Activated gamma-delta T cell treated with Interleukin-2 at 50 U/mL for 16 hours (primary cell): ENCODE measurements around the gene OR2L13.
"Not testable (repeated sequence)": the region's sequence is repeated elsewhere in the genome, so short reads cannot be mapped to it uniquely, and the experiment has no call there.

Source experiments
- DNase-seq: peaks from one replicate; pipeline ENCODE4 v3.0.0-alpha.2; 2020

The OR2L13 gene, protein sequence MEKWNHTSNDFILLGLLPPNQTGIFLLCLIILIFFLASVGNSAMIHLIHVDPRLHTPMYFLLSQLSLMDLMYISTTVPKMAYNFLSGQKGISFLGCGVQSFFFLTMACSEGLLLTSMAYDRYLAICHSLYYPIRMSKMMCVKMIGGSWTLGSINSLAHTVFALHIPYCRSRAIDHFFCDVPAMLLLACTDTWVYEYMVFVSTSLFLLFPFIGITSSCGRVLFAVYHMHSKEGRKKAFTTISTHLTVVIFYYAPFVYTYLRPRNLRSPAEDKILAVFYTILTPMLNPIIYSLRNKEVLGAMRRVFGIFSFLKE

DNA sequence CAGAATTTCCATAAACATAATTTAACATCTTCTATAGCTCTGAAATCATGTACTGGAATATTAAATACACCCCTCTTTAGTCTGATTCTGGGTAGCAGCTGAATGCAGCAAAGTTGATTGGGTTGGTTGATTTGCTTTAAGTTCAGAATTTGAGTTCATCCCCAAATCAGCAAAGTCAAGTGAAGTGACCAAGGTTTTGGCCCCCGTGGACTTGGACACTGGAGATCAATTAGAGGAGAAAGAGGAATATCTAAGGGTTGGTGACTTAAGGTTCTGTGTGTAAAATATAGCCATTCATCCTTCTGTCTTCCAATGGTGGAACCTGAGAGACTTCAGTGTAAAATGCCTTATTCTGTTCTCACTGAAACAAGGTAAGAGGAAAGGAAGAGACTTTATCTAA lies at the start of gene OR2L13:
Gene OR2L13, plus strand, starts transcription at position 301 of the 400 bp plus-strand sequence. CDS start 4,192 bp downstream, outside the sequence.
- no peak for DNase-seq

DNA sequence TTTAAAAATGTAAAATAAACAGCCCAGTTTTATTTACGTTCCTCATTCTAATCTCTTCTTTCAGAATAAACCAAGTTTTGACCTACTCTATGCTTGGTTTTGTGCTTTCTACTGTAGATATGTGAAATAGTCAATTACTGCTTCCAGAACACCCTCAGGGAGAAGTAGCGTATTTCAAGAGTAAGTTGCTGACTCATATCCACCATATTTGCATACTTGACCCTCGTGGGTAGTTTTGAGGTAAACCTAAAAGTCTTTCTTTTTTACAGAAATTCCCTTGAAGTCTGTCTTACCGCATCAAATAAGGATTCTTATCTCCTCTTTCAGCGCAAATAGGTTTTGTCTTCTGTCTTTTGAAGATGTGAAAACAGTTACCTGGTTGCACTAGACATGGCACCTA lies 49.8 kb upstream of the OR2L13 start:
- no peak for DNase-seq

DNA sequence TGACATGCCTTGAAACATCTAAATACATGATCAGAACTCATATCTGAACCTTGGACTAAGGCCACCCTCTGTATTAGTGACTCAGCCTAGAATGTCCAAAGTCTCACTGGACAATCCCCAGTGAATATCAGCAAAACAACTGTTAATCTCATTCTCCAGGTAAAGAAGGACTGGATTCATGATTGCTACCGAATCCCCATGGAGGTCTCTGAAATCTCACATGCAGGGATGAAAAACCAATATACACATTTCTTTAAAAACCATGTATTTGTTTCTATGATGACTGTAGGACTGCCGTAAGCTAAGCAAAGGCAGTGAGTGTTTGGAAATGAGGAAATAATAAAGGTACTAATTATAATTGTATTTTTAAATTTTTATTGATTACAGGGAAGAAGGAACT lies 48.4 kb upstream of the OR2L13 start, which contains the start of gene OR2L3:
Gene OR2L3, plus strand, starts transcription at position 301 of the 400 bp plus-strand sequence. CDS start 13,846 bp downstream, outside the sequence.
- no peak for DNase-seq

DNA sequence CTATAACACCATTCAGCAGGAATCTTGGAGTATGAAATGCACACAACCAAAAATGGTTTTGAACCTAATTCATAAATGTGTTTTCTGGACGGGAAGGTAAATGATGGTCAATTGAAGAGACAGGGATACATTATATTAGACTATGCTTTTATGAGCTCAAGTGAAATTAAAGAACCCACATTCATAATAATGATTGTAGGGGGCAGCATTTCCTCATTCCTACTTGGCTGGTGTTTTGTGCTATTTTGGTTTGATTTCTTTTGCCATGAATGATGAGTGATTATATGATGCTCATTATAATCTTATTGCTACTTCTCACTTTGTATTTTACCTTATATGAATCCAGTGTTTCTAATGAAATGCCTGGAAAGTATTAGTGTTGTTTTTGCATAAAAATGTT lies 48.0 kb upstream of the OR2L13 start:
- no peak for DNase-seq

DNA sequence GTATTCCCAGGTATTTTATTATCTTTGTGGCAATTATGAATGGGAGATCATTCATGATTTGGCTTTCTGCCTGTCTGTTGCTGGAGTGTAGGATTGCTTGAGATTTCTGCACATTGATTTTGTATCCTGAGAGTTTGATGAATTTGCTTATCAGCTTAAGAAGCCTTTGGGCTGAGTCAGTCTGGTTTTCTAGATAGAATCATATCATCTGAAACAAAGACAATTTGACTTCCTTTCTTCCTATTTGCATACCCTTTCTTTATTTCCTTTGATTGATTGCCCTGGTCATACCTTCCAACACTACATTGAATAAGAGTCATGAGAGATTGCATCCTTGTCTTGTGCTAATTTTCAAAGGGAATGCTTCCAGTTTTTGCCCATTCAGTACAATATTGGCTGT lies 40.3 kb upstream of the OR2L13 start:
- DNase-seq: no peak

DNA sequence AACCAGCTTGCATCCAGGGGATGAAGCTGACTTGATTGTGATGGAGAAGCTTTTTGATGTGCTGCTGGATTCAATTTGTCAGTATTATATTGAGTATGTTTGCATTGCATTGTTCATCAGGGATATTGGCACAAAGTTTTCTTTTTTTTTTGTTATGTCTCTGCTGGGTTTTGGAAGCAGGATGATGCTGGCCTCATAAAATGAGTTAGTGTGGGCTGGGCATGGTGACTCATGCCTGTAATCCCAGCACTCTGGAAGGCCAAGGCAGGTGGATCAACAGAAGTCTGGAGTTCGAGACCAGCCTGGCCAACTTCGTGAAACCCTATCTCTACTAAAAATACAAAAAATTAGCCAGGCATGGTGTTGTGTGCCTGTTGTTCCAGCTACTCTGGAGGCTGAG lies 39.7 kb upstream of the OR2L13 start:
- DNase-seq: no peak

DNA sequence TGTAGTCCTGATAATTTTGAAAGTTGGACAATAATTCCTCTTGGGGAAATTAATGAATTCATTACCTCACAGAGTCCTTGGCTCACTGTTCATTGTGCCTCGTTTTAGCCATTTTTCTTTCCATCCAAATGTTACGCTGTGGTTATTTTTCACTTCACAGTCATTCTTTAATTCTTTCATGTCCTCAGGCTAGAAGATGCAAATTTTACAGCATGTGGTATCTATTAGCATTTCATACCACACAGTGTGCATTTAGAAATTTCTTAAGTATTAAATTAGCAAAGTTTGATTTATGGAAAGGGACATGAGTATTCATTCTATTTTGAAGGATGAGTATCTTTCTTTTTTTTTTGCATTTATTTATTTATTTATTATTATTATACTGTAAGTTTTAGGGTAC lies 29.9 kb upstream of the OR2L13 start:
- DNase-seq: no peak

DNA sequence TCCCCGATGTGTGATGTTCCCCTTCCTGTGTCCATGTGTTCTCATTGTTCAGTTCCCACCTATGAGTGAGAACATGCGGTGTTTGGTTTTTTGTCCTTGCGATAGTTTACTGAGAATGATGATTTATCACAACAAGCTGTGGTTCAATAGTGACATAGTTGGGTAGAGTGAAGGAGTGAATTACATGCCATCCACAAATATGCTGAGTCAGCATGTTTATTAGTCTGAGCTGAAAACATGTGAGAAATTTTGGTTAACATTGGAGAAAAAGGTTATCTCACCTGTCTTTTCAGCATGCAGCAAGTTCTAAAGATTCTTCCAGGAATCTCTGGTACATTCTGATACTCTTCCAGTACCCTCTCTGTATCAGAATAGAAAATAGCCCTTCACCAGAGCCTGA lies 29.4 kb upstream of the OR2L13 start:
- no peak for DNase-seq

DNA sequence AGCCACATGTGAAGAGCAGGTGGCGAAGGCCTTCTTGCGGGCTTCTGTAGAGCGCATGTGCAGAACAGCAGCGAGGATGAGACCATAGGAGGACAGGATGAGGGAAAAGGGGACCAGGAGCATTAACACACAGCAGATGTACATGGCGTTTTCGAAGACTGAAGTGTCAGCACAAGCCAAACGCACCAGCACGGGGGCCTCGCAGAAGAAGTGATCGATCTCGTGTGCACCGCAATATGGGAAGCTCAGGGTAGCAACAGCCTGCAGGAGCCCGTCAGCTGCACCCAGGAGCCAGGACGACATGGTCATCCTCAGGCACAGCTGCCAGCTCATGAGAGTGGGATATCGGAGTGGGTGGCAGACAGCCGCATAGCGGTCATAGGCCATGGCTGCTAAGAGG lies 11.1 kb upstream of the OR2L13 start:
- DNase-seq: not testable (repeated sequence)

DNA sequence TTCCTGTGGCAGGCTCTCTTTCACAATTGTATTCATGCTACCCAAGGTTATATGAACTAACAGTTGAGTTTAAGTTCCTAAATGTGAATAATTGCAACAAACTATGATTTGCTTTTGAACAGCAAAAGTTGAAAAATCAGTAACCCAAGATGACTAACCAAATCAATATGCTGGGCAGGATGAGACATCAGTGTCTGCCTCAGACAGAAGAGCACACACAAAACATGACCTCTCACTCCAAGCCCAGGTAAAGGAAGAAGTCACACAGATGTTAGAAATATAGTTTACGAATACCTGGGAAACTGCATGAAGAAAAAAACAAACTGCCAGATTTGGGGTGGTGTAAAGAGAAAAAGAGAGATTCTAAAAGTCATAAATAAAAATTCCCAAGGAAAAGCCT lies 3.5 kb downstream of the OR2L13 start:
- no peak for DNase-seq

DNA sequence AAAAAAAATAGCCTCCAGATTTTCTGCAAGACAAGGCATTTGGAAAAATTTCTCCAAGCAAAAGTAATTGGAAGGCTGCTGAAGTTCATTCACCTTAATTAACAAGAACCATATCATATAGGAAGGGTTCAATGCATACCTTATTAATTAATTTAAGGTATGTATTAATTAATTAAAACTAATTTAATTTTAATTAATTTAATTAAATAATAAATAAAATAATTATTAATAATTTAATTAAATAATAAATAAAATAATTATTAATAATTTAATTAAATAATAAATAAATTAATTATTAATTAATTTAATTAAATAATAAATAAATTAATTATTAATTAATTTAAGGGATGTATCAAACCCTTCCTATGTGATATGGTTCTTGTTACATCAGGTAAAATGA lies 7.9 kb downstream of the OR2L13 start:
- no peak for DNase-seq

DNA sequence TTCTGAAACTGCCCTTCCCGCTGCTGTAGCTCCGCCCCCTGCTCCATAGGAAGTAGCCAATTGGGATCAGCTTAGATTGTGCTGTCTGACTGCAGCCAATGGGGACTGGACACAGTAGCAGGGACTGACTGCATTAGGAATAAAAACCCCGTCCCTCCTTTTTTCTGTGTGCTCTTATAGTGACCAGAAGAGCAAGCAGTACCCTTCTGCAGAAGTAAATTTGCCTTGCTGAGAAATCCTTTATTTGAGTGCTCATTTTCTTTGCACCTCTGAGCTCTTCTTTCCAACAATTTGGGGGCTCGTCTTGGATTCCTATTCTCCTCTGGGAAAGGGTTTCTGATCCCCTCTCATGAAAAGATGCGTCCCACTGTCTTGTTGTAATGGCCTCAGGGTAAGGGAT lies 16.2 kb downstream of the OR2L13 start:
- DNase-seq: no peak

DNA sequence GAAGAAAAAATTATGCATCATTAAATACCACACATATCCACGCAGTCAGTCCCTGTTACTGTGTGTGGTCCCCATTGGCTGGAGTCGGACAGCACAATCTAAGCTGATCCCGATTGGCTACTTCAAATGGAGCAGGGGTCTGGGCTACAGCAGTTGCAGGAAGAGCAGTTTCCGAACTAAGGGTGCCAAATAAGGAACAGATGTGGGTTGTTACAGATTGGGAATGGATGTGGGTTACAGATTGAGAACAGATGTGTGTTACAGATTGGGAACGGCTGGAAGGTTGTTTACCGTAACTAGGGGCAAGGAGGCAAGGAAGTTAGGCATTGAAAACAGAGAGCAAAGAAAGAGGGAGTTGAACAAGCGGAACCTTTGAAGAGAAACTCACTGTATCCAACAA lies 19.9 kb downstream of the OR2L13 start:
- DNase-seq: no peak

DNA sequence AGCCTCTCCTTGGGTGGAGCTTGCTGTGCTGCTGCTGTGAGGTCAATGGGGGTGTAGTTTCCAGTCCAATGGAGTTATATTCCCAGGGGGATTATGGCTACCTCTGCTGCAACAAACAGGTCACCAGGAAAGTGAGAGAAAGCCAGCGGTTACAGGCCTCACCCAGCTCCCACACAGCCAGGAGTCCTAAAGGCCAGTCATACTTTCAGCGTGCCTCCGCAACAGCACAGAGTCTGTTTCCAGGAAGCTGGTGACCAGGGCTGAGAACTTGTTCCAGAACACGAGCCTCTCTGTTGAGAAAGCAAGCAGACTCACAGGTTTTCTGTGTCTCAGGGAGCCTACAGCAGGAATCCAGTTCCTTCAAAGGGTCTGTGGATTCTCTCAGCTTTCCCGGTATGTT lies 32.7 kb downstream of the OR2L13 start:
- DNase-seq: no peak

DNA sequence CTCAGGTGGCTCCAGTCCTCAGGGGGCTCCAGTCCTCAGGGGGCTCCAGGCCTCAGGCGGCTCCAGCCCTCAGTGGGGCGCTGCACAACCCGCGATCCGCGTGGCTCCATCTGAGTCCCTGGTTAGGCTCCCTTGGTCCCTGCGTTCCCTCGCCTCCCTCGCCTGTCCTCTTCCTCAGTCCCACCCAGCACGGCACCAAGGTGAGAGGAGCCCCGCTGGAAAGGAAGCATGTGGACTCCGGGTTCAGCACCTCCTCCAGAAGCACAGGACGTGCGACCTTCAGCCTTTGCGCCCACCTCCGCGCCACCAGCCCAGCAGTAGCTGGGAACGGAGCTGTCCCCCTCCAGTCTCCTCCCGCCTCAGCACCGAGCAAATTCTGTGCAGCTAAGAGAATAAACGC lies 41.8 kb downstream of the OR2L13 start:
- DNase-seq: no peak

DNA sequence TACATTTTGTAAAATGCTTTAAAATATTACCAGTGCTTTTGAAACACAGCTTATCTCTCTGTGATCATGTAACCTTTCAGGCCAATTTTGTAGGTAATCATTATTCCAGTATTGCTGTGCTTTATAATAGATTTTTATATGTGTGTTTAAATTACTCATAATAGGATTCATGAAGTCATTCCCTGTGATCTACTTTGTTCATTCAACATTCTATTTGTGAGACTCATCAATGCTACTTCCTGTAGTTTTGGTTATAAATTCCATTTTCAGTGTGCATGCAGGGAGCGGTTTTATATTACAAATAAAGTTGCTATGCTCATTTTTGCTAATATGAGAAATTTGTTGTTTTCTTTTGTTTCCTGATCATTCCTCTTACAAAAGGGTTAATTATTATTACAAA lies 45.9 kb downstream of the OR2L13 start:
- DNase-seq: no peak

DNA sequence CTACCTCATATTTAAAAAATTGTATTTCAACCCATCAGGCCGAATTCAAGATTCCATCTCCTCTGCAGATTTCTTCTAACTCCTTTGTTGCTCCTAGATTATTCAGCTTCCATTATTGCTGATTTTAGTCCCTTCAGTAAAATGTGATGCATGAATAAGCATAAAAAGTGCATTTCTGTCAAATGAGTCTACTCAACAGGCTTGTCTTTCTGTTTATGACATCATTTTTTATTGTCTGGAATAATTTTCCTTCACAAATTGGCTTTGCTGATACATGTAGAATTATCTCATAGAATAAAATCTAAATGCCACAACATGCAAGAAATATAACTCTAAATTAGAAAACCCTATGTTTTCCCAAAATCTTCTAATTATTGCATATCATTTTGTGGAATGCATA lies 48.3 kb downstream of the OR2L13 start:
- DNase-seq: no peak

DNA sequence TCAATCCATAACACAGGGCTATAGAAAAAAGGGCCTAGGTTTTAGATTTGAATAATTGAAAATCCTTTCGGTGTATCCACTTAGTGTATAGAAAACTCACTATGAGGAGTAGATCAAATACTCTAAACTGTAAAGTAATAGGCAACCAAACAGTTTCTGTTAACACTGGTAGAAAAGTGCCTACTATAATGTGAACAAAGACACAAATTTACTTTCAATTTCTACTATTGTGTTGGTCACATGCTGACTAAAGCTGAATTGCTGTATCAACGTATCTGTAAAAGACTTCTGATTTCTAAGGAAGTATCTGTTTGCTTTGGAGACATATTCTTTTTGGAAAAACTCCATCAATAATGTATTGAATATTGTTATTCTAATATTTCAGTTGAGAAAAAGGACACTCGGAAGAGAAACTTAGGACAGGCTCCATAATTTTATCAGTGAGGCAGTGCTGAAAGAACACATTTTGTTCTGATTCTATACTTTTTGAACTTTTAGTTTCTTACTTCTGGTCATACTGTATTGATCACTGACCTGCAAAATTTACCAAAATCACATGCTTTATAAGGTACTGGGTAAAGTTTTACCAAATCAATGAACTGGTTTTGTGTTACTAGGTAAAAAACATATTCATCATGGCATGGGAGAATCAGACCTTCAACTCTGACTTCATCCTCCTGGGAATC lies 49.7 kb downstream of the OR2L13 start, which contains the start of gene OR2M5:
Gene OR2M5, plus strand, starts transcription at position 636 of the 686 bp plus-strand sequence. Its CDS starts 0 bp downstream, at position 636.
- DNase-seq: no peak
